ENCODE measurements around the gene LAS1L.
"Not testable (repeated sequence)": the region's sequence is repeated elsewhere in the genome, so short reads cannot be mapped to it uniquely, and the experiment has no call there.

Gene LAS1L

GRCh38 chrX:65517923-65518322 is 16.7 kb downstream of the LAS1L start:
- DNase-seq (ENCODE audit: low spot score) = no peak

- no peak for DNase-seq (ENCODE audit: low spot score)
Measured at GRCh38 chrX:65516756-65517155, 17.8 kb downstream of the LAS1L start.

DNA sequence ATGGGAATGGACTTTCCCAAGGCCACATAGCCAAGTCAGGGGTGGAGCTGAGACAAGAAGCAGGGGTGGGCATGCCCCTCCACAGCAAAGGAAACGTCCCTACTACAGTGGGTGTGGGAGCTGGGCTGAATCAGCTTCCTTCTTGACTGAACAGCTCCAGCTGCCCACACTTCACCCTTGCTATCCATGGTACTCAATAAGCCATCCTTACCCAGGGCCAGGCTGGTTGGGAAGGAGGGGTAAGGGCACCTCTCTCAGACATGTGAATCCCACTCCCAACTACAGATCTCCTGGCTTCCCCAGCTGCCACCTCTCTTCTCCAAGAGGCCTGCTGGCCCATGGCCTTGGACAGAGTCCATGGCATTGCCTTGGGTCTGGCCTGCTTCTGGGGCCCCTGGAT is 21.0 kb downstream of the LAS1L start:
- DNase-seq (ENCODE audit: low spot score) = no peak

DNA sequence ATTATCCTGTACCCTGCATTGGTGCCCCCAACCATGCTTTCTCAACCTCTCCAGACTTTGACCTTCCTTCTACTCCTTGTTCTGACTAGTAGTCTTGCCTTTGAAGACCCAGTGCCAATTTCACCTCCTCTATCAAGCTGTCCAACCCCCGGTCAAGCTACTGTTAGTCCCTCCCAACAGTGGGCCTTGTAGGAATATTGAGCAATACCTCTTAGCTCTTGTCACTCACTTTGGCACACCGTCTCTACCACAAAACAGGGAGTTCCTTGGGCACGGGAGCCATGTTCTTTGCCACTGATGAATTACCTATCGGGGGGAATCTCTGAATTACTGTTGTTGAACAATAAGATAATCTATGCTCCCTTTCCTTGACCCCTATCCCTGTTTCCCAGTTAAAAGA is 25.2 kb downstream of the LAS1L start:
- no peak for DNase-seq (ENCODE audit: low spot score)

DNA sequence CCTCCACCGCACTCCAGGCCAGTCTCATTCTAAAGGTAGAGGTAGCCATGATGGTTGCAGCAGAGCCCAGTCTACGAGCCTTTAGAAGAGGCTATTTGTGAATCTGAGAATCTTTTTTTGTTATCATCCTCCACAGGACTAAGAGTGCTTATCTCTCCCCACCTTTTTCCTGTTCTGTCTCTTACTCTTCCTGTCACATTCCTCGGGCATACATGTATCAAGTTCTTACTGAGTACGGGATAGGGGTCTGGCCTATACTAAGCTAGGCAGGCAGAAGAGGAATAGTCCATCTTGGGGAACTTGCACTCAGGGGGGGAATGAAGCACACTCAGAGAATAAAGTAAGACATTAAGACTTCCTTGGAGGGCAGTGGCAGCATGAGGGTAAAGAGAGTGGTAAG is 25.7 kb downstream of the LAS1L start:
- DNase-seq (ENCODE audit: low spot score) = no peak

- no peak for DNase-seq (ENCODE audit: low spot score)
Measured at GRCh38 chrX:65502618-65503017, 32.0 kb downstream of the LAS1L start.

- no peak for DNase-seq (ENCODE audit: low spot score)
Measured at GRCh38 chrX:65493431-65493830, 41.2 kb downstream of the LAS1L start.

DNA sequence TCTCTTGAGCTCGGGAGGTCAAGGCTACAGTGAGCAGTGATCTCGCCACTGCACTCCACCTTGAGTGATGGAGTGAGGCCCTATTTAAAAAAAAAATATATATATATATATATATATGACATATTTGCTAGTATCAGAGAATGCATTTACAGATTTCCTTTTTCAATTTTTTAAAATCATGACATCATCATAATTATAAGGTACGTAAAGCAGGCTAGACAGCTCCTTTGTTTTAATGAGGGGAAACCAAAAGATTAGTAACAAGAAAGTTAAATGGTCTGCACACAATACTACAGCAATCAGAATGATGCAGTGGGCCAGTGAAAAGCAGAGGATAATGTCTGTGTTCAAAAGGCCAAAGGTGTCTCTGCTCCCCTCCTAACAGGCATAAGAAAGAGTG is 43.0 kb downstream of the LAS1L start:
- DNase-seq (ENCODE audit: low spot score) = no peak

GRCh38 chrX:65488495-65488894 is 46.1 kb downstream of the LAS1L start:
- no peak for DNase-seq (ENCODE audit: low spot score)

GRCh38 chrX:65480960-65481359 is 53.6 kb downstream of the LAS1L start:
- DNase-seq (ENCODE audit: low spot score) = no peak

DNA sequence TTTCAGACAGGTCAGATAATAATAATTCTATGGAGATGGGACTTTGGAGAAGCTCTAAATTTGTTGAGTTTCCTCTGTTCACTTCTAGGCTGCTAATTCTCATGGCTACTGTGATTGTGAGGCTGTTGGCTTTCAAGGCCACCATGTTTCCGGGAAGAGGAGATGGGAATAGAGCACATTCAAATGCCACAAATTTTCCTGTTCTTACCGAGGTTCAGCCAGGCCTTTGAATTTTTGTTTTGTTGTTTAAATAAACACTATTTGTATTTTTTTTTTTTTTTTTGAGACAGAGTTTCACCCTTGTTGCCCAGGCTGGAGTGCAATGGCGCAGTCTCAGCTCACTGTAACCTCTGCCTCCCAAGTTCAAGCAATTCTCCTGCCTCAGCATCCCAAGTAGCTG is 55.5 kb downstream of the LAS1L start:
- not testable (repeated sequence) for DNase-seq (ENCODE audit: low spot score)

DNA sequence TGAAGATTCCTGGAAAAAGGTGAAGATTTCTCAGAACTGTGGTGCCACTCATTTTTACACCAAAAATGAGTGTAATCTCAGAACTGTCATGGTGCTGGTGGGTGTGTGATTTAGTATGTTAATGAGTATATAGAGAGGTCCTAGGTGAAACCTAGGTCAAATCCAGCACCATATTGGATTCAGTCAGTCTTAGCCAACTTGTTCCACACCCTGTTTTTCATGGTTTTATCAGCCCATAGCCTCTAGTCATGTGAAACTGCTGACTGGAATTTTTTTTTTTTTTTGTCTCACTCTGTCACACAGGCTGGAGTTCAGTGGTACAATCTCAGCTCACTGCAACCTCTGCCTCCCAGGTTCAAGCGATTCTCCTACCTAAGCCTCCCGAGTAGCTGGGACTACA is 58.0 kb downstream of the LAS1L start:
- DNase-seq (ENCODE audit: low spot score) = no peak

- no peak for DNase-seq (ENCODE audit: low spot score)
Measured at GRCh38 chrX:65463550-65463949, 71.0 kb downstream of the LAS1L start.
